HG02763 (cell line): Measurements from ENCODE around the gene SLC38A1.

Experiments used
- ATAC-seq: cut with Tn5 transposase; IDR thresholded peaks from one replicate; pipeline ENCODE4 v1.9.1; 2021; ENCODE audit warnings: mild to moderate bottlenecking, moderate library complexity; ENCODE audit not compliant: unreplicated experiment

The SLC38A1 gene

GRCh38 chr12:46144433-46144832 is 124.4 kb downstream of the SLC38A1 start:
- no peak for ATAC-seq

- ATAC-seq: no peak
These were observed 132.6 kb downstream of the SLC38A1 start for GRCh38 chr12:46136249-46136648.

GRCh38 chr12:46135750-46136149 is 133.1 kb downstream of the SLC38A1 start:
- no peak for ATAC-seq

GRCh38 chr12:46134852-46135251 is 134.0 kb downstream of the SLC38A1 start:
- ATAC-seq: no peak

- no peak for ATAC-seq
These were observed 134.5 kb downstream of the SLC38A1 start for GRCh38 chr12:46134205-46134811.

- no peak for ATAC-seq
These were observed 135.1 kb downstream of the SLC38A1 start for GRCh38 chr12:46133751-46134150.
